ELR (cell line): ENCODE results near the gene COPG1.
"Not testable (repeated sequence)": the region's sequence is repeated elsewhere in the genome, so short reads cannot be mapped to it uniquely, and the experiment has no call there.

ENCODE experiments used
- DNase-seq: peaks from one replicate; pipeline ENCODE4 v3.0.0-alpha.2; 2015; ENCODE audit warnings: low read depth

COPG1 gene

GRCh38 chr3:129245141-129245540 is 4.3 kb upstream of the COPG1 start:
- DNase-seq: peak; percentile 49

- DNase-seq: peak; percentile 97
These were observed 3.6 kb upstream of the COPG1 start for GRCh38 chr3:129245641-129246306.

GRCh38 chr3:129246636-129247035 is 2.8 kb upstream of the COPG1 start:
- DNase-seq: no peak

GRCh38 chr3:129248286-129248979 is 973 bp upstream of the COPG1 start:
- DNase-seq: no peak

GRCh38 chr3:129252748-129253147 is 3.3 kb downstream of the COPG1 start:
- DNase-seq: no peak

GRCh38 chr3:129254536-129255230 is 5.3 kb downstream of the COPG1 start:
- no peak for DNase-seq

- DNase-seq: no peak
These were observed 6.9 kb downstream of the COPG1 start for GRCh38 chr3:129256270-129256669.

GRCh38 chr3:129257609-129258008 is 8.2 kb downstream of the COPG1 start:
- DNase-seq: no peak

- DNase-seq: no peak
These were observed 10.4 kb downstream of the COPG1 start for GRCh38 chr3:129259612-129260477.

GRCh38 chr3:129260606-129261005 is 11.2 kb downstream of the COPG1 start:
- no peak for DNase-seq

GRCh38 chr3:129261894-129262293 is 12.5 kb downstream of the COPG1 start:
- DNase-seq: no peak

- DNase-seq: no peak
These were observed 13.9 kb downstream of the COPG1 start for GRCh38 chr3:129263161-129263910.

GRCh38 chr3:129264994-129265393 is 15.6 kb downstream of the COPG1 start:
- DNase-seq: not testable (repeated sequence)

GRCh38 chr3:129266651-129267050 is 17.2 kb downstream of the COPG1 start:
- no peak for DNase-seq

GRCh38 chr3:129268396-129268795 is 19.0 kb downstream of the COPG1 start:
- no peak for DNase-seq

- DNase-seq: no peak
These were observed 22.3 kb downstream of the COPG1 start for GRCh38 chr3:129271674-129272073.

GRCh38 chr3:129276385-129276784 is 27.0 kb downstream of the COPG1 start:
- DNase-seq: no peak

- peak; percentile 26 for DNase-seq
These were observed 28.4 kb downstream of the COPG1 start for GRCh38 chr3:129277829-129278271.

- peak; percentile 93 for DNase-seq
These were observed 29.1 kb downstream of the COPG1 start, which contains the start of gene HMCES for GRCh38 chr3:129278439-129278965. Gene HMCES (plus strand): TSS chr3:129278870. CDS start chr3:129279733, 863 bp downstream.

GRCh38 chr3:129278966-129279906 is 29.8 kb downstream of the COPG1 start:
- peak; percentile 81 for DNase-seq
